ENCODE measurements around the gene SYCP2.
A peak's percentile ranks its signal among the peaks of the same experiment; 100 is the strongest.

Gene SYCP2

DNA sequence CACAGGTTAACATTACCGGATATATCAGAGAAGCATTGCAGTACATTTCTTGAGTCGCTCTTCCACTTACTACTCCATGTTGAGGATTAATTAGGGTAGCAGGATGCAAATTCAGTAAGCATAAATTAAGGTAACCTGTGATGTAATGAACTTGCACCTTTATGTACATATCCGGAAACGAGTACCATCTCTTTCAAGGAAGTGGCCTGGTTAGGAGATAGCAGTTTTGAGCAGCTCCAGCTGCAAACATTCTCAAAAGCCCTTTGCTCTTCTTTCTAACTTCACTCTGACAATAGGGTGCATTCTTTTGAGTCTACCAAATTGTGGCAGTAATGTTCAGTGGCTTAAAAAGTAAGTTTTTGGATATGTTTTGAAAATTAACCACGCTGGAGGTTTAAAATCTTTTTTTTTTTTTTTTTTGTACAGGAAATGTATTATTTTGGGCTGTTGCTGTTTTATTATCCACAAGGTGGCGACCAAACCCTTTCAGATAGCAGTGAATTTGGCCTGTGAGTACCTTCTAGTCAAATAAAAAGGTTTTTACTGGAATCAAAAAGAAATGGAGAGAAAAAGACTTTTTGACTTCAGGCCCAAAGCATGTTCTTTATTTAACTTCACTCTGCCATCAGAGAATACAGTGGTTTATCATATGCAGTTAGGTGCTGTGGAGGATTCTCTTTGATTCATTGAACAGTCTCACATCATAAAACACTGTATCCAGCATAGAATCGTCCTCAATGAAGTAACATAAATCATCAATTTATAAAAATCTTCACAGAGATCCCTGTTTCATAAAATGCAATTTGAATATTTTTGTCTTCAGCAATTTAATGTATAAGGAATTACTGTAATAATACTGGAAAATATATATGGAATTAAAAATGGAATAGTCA is 15.6 kb upstream of the SYCP2 start:
- Mint-ChIP-seq H3K4me1 (peaks cover 9% of the 10 kb centered on the region), H3K9me3 (no peaks in the 10 kb centered on the region), H3K27ac (peak overlapping the region; percentile 89), H3K4me3 (peak overlapping the region; percentile 60), H3K27me3 (no peaks in the 10 kb centered on the region), H3K36me3 (peaks cover 9% of the 10 kb centered on the region)
- peak; percentile 48 for ATAC-seq

DNA sequence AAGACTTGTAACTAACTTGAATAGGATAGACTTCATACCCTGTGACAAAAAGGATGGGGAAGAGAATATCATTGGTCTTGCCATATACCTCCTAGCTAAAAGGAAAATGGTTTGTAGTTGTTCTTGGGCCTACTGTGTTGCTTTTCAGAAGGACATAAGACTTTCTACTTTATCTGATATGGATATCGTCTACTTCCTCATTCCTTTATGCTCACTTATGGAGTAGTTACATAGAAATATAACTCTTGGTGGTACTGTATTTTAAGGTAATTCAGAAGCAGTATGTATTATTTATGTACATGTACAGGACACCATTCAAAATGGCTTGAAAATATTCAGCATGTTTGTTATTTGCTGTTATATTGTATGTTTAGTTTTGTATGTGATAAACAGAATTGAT is 14.8 kb upstream of the SYCP2 start:
- no peak overlapping the region for H3K4me3 Mint-ChIP-seq
- H3K27ac Mint-ChIP-seq: peak overlapping the region; percentile 89
- peaks cover 9% of the 10 kb centered on the region for H3K4me1 Mint-ChIP-seq
- H3K36me3 Mint-ChIP-seq: peaks cover 9% of the 10 kb centered on the region
- H3K9me3 Mint-ChIP-seq: no peaks in the 10 kb centered on the region
- no peak for ATAC-seq
- H3K27me3 Mint-ChIP-seq: no peaks in the 10 kb centered on the region

DNA sequence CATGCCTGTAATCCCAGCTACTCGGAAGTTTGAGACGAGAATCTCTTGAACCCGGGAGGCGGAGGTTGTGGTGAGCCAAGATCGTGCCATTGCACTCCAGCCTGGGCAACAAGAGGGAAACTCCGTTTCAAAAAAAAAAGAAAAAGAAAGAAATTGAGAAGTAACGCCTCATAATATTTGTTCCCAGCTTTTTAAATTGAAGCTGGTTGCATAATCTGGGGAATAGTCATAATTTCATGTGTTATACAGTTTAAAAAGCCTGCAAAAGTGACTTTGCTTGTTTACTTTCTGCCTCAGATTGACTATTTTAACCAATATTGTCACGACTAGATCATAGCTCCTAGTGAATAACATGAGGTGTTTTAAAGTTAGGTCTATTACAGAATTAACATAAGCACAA is 13.9 kb upstream of the SYCP2 start:
- H3K27ac Mint-ChIP-seq: no peak overlapping the region

DNA sequence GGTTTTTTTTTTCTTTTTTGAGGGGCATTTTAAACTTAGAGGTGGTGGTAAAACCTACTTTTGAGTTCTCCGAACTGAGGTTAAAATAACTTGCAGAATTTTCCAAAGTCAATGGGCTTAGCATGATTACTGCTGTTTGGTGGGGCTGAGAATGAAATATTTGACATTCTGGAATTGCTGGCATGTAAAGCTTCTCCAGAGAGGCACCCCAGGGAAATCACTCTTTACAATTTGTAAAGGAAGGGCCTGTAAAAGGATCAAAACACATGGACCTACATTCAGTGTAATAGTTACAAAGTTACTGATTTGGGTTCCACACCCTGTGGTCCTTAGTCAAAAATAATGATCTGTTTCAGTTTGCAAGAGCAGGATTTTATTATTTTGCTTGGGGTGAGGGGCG is 12.3 kb upstream of the SYCP2 start:
- Mint-ChIP-seq H3K4me1 (peaks cover 20% of the 10 kb centered on the region), H3K4me3 (no peak overlapping the region), H3K27ac (no peak overlapping the region), H3K36me3 (peaks cover 9% of the 10 kb centered on the region), H3K27me3 (no peaks in the 10 kb centered on the region), H3K9me3 (no peaks in the 10 kb centered on the region)
- no peak for ATAC-seq

More for the DNA sequence above, 13.9 kb upstream of the SYCP2 start:
- Mint-ChIP-seq H3K4me3 (no peak overlapping the region), H3K27me3 (no peaks in the 10 kb centered on the region), H3K9me3 (no peaks in the 10 kb centered on the region), H3K36me3 (peaks cover 9% of the 10 kb centered on the region), H3K4me1 (peaks cover 9% of the 10 kb centered on the region)
- no peak for ATAC-seq

DNA sequence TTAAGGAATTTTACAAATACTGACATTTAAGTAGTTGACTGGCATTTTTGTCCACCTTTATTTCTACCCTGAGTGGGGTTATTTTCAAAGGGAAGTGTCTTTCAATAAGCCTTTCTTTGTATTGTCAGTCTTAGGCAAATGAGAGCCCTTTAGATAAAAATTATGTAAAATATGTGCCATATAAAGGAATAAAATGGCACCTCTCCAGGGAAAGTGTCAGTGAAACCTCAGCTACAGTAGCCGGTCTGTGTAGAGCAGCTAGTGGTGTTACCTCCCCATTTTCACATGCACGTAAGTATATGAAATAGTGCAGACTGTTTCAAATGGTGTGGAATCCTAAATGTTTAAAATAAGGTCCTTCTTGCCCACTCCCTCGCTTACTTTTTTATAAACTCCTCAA is 11.7 kb upstream of the SYCP2 start:
- Mint-ChIP-seq H3K36me3 (peaks cover 9% of the 10 kb centered on the region), H3K27me3 (no peaks in the 10 kb centered on the region), H3K4me3 (no peak overlapping the region), H3K4me1 (peaks cover 20% of the 10 kb centered on the region), H3K9me3 (no peaks in the 10 kb centered on the region), H3K27ac (no peak overlapping the region)
- ATAC-seq: no peak

DNA sequence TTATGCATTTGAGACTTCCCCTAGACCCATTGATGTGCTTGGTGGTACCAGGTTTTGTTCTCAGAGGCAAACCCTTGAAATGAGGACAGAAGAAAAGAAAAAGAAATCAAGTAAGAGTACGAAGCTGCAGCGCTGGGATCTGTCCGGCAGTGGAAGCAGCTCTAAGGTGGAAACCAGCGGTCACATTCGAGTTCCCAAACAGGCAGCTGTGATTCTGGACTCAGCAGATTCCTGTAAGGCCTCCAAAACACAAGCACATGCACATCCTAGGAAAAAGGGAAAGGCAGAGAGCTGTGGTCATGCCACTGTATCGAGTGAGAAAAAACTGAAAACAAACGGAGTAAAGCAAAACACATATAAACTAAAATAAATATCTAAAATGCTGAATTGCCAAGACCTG is 11.3 kb upstream of the SYCP2 start:
- ATAC-seq: no peak
- Mint-ChIP-seq H3K4me3 (no peak overlapping the region), H3K27ac (no peak overlapping the region), H3K36me3 (peaks cover 9% of the 10 kb centered on the region), H3K4me1 (peaks cover 20% of the 10 kb centered on the region), H3K27me3 (no peaks in the 10 kb centered on the region), H3K9me3 (no peaks in the 10 kb centered on the region)

DNA sequence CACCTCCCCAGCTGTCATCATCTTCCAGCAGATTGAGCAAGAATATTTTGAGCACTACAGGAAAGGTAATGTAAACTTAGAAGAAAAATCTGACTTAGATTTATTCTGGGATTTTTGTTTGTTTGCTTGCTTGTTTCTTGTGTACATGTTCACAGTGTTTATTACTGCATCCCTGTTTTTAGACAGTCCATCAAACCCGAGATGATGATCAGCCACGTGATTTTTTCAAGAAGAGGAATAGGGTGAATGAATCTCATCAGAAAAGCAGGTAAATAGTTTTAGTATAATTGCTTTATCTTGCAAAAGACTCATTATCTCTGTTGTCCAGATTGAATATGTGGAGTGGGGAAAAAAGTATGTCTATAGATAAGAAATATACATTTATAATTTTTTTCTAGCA is 8.8 kb upstream of the SYCP2 start:
- Mint-ChIP-seq H3K27ac (no peak overlapping the region), H3K4me1 (peaks cover 21% of the 10 kb centered on the region), H3K9me3 (no peaks in the 10 kb centered on the region), H3K27me3 (no peaks in the 10 kb centered on the region), H3K4me3 (no peak overlapping the region), H3K36me3 (peaks cover 17% of the 10 kb centered on the region)
- no peak for ATAC-seq

DNA sequence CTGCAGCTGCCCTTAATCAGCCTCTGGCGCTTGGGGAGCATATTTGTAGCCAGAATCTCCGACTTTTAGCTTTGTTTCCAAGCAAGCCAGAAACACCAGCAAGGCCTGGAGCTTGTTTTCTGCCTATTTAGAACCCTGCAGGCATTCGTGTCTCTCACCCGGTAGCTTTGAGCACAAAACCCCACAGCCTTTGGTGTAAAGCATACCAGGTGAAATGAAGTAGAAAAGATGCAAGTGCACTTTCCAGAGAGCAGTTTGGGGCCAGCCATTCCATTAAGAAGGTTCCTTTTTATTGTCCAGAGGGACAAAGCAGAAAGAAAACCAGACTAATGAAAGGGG is 7.5 kb upstream of the SYCP2 start:
- ATAC-seq: no peak
- Mint-ChIP-seq H3K9me3 (no peaks in the 10 kb centered on the region), H3K27me3 (no peaks in the 10 kb centered on the region), H3K4me1 (peaks cover 21% of the 10 kb centered on the region), H3K27ac (peak overlapping the region; percentile 98), H3K36me3 (peaks cover 17% of the 10 kb centered on the region), H3K4me3 (peak overlapping the region; percentile 96)

DNA sequence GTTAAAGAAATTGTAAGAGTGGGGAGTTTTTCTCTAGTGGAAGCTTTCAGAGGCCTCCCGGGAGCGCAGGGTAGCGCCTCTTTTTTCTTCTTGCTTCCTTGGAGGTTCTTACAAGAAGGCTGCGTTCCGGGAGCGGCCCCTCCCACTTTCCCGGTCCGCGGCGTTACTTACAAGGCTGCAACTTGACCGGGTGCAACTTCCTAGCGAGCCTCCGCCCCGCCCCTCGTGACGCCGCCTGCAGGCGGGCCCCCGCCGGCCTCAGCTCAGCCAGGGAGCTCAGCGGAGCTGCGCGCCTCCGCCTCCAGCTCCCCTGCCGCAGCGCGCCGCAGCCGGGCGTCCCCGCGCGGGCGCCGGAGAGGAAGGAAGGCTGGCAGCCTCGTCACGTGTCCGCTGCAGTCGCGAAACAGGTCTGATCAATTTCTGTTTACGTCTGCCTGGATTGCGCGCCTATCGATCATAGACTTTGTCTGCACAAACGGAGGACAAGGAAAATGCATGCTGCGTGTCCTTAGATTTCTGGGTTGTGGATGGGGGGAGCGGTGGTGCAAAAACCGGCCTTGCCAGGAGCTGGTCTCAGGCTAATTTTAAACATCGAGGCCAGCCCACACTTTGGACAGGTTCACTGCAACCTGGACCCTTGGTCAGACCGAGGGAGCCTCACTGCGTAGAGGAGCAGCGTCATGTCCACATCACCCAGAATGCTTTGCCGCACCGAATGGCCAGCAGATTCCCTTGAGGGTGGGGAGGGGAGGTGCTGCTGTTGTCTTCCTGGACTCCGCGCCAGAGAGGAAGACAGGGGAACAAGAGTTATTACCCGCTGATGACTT is 6.9 kb upstream of the SYCP2 start, which contains the start of the genes FAM217B and PPP1R3D:
TSS of gene FAM217B (plus strand) at position 261 of the 827 bp plus-strand sequence. CDS start 3,555 bp downstream, outside the sequence.
TSS of gene PPP1R3D (minus strand) at position 177 of the 827 bp plus-strand sequence. CDS start 374 bp downstream, outside the sequence.
- H3K4me1 Mint-ChIP-seq: peaks cover 21% of the 10 kb centered on the region
- no peaks in the 10 kb centered on the region for H3K9me3 Mint-ChIP-seq
- peaks cover 17% of the 10 kb centered on the region for H3K36me3 Mint-ChIP-seq
- peak; percentile 98 for ATAC-seq
- no peaks in the 10 kb centered on the region for H3K27me3 Mint-ChIP-seq
- H3K4me3 Mint-ChIP-seq: peak within 1 kb of the TSS; percentile 96
- H3K27ac Mint-ChIP-seq: peak within 1 kb of the TSS; percentile 98

DNA sequence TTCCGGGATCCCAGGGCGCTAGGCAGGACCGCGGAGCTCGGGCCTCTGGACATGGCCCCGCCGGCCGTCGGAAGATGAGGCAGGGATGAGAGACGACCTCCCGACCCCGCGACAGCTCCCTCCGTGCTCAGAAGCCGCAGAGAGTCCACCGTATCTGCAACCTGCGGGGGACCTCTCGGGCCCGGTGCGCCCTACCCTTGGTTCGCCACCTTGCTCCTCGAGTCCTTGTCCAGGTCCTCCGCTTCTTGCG is 6.4 kb upstream of the SYCP2 start:
- Mint-ChIP-seq H3K4me1 (peaks cover 21% of the 10 kb centered on the region), H3K9me3 (no peaks in the 10 kb centered on the region), H3K4me3 (peak overlapping the region; percentile 96), H3K36me3 (peaks cover 15% of the 10 kb centered on the region), H3K27ac (peak overlapping the region; percentile 98), H3K27me3 (no peaks in the 10 kb centered on the region)
- ATAC-seq: peak; percentile 45

DNA sequence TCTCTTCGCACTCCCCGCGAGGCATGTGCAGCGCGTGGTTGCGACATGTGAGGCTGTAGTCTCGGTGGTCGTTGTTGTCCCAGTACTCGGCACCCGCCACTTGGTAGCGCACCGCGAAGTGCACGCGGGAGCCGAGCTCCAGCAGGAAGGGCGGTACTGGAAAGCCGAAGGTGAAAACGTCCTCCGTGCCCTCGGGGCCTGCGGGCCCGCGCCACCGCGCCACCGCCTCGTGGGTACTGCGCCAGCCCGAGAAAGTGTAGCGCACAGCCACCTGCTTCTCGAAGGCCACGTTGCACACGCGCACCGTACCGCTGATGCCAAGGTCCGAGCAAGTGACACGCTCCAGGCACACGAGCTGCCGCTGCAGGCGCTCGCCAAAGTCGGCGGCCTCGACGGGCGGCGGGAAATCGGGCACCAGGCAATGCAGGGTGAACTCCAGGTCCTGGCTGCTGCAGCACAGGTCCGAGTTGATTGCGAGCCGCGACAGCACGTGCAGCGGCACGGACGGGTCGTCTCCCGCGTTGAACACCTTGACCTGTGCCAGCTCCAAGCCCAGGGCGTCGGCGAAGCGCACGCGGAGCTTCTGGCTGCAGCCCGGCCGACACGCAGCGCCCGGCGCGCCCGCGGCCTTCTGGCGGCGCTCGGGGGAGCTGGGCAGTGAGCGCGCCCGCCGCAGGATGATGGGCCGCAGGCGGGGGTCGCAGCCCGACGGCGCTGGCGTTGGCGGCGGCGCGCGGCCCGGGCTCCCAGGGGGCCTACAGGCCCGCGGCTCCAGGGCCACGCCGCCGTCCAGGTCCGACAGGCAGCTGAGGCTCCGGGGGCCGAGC is 5.8 kb upstream of the SYCP2 start:
- no peak for ATAC-seq
- peaks cover 23% of the 10 kb centered on the region for H3K4me1 Mint-ChIP-seq
- H3K27ac Mint-ChIP-seq: peak overlapping the region; percentile 98
- H3K36me3 Mint-ChIP-seq: peaks cover 10% of the 10 kb centered on the region
- H3K4me3 Mint-ChIP-seq: peak overlapping the region; percentile 96
- no peaks in the 10 kb centered on the region for H3K9me3 Mint-ChIP-seq
- H3K27me3 Mint-ChIP-seq: no peaks in the 10 kb centered on the region

DNA sequence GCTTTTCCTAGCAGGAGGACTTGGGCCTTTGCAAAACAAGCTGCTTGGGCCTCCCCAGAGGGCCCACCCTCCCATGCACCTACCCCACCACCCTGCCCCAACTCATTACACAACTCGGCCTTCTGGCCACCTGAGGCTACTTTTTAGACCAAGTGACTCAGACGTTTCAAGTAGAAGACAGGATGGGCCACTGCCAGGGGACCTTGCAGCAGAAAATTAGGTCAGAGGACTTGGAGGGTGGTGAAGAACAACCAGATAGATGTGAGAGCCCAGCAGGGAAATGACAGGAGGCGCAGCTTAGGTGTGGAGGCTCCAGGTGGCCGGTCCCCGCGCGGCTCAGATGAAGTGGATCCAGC is 5.2 kb upstream of the SYCP2 start:
- no peaks in the 10 kb centered on the region for H3K9me3 Mint-ChIP-seq
- H3K27ac Mint-ChIP-seq: peak overlapping the region; percentile 50
- H3K27me3 Mint-ChIP-seq: no peaks in the 10 kb centered on the region
- peak overlapping the region; percentile 68 for H3K4me3 Mint-ChIP-seq
- peaks cover 8% of the 10 kb centered on the region for H3K36me3 Mint-ChIP-seq
- peaks cover 29% of the 10 kb centered on the region for H3K4me1 Mint-ChIP-seq
- no peak for ATAC-seq

DNA sequence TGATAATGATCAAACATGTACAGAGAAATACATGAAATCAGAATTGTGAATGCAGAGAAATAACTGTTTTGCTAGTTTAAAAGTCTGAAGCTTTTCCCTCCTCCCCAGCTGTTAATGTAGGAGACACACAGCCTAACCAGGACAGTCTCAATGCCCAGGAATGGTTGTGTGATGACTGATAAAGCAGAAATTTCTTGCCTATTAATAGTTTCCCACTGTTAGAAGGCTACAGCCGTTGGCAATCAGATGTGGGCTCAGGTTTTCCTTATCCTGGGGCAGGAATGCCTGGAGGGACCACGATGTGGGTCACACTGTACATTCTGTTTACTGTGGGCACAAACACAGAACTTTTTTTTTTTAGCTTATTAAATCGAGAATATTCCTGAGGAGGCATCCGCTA is 4.8 kb upstream of the SYCP2 start:
- H3K4me1 Mint-ChIP-seq: peaks cover 29% of the 10 kb centered on the region
- peaks cover 8% of the 10 kb centered on the region for H3K36me3 Mint-ChIP-seq
- no peaks in the 10 kb centered on the region for H3K27me3 Mint-ChIP-seq
- ATAC-seq: no peak
- peak overlapping the region; percentile 50 for H3K27ac Mint-ChIP-seq
- H3K4me3 Mint-ChIP-seq: peak overlapping the region; percentile 68
- H3K9me3 Mint-ChIP-seq: no peaks in the 10 kb centered on the region

DNA sequence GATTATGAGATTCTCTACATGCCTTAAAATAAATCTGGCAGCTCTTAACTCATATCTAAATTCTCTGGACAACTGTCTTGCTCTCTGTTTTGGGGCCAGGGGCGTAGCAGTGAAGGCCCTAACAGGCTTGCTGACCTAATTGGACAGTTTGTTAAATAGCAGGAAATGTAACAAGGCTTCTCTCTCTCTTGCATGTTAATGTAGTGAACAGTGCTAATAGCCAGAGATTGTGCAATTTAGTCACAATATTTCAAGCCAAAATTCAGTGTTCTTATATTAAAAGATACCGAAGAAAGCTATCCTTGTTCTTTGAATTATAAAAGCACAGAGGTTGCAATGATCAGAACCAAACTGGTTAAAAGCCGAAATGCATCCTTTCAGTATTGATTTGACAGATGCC is 3.7 kb upstream of the SYCP2 start:
- Mint-ChIP-seq H3K36me3 (peaks cover 8% of the 10 kb centered on the region), H3K4me3 (no peak overlapping the region), H3K4me1 (peaks cover 29% of the 10 kb centered on the region), H3K9me3 (no peaks in the 10 kb centered on the region), H3K27me3 (no peaks in the 10 kb centered on the region), H3K27ac (no peak overlapping the region)
- ATAC-seq: no peak

DNA sequence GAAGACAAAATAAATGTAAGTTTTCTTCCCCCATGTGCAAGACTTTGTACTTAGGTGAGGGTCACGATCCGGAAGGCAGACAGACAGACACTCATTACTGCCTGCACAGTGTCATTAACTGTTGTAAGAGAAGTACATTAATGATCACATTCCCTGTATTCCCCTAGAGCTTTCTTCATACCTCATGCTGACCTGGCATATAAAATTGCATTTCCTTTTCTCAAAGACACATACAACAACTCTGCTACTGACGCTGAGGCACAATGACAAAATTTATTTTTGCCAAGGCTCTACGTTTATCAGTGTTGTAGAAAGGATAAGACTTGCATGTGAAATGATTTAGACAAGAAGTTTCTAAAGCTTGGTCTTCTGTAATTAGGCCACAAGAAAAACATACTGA is 3.0 kb upstream of the SYCP2 start:
- Mint-ChIP-seq H3K9me3 (no peaks in the 10 kb centered on the region), H3K4me1 (peaks cover 24% of the 10 kb centered on the region), H3K27ac (no peak overlapping the region), H3K36me3 (peaks cover 8% of the 10 kb centered on the region), H3K27me3 (no peaks in the 10 kb centered on the region), H3K4me3 (no peak overlapping the region)
- no peak for ATAC-seq
